Measurements from ENCODE around the gene DBT.

DNA sequence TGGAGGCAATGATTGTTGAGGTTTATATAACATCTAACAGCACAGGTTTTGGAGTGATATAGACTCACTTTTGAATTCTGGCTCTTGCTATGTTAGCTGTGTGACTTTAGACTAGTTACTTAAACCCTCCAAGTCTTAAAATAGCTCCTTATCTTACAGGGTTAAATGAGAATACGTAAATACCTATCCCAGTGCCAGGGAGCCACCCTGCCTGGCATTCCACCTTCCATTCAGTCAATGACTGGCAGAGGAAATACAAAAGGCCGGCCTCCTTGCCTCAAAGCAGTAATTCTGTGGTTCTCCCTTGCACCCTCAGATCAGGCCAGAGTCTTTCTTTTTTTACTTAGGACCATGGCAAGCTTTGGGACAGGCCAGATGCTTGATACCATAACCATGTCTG is 31.8 kb downstream of the DBT start:
- TF ChIP-seq EZH2 (IDR thresholded peaks at IDR 0.05; ENCODE audit: insufficient read depth, poor library complexity, severe bottlenecking), result no peak
- no peak for TF ChIP-seq EZH2phosphoT487 (IDR thresholded peaks at IDR 0.05; ENCODE audit: insufficient read depth, low read depth)

Measured in GM23248 (cell line).